IMR-90 (cell line): ENCODE data around the gene PTPN4. TPM values are rescaled to one million over a fixed set of nuclear protein-coding genes. Genes with fewer than 3 reads are reported as not detected.

ENCODE experiments used
- ATAC-seq: fragments of 200-7000 bp; cut with Tn5 transposase; 2 replicates; pipeline ENCODE4 v1.9.1; 2020; ENCODE audit warnings: low read depth, mild to moderate bottlenecking, moderate library complexity
- BruUV-seq: library from RNA; stranded (reverse); fragments of 400-500 nt; replicated peaks from 2 replicates; lab custom pipeline; 2021; lab: Mats Ljungman, UMichigan
- CTCF ChIA-PET: fragments of 300-600 bp; formaldehyde crosslinking; extraction: SDS; loops from one replicate; lab custom pipeline; 2021; ENCODE audit warnings: antibody characterized with exemption; lab: Yijun Ruan, JAX
- POLR2A ChIA-PET: fragments of 300-600 bp; sonication (Branson Sonifier 250); formaldehyde crosslinking; loops from one replicate; lab custom pipeline; 2022; ENCODE audit warnings: antibody characterized with exemption; ENCODE audit not compliant: unreplicated experiment; lab: Charles Lee
- DNase-seq: peaks from one replicate; pipeline ENCODE4 v3.0.0; 2013
- H2AFZ ChIP-seq: replicated peaks from 2 replicates; pipeline ENCODE3; 2013; ENCODE audit warnings: low read length, mild to moderate bottlenecking; ENCODE audit not compliant: poor library complexity
- H2AK5ac ChIP-seq: 2 replicates; pipeline ENCODE4 v1.6.1; 2013; ENCODE audit warnings: low read depth, low read length, inconsistent platforms
- H2AK9ac ChIP-seq: replicated peaks from 2 replicates; pipeline ENCODE3; 2013; ENCODE audit warnings: mild to moderate bottlenecking, low read depth, low read length, moderate library complexity; ENCODE audit not compliant: poor library complexity
- H2BK120ac ChIP-seq: 2 replicates; pipeline ENCODE4 v1.6.1; 2013; ENCODE audit warnings: low read depth, low read length, inconsistent platforms
- H2BK15ac ChIP-seq: 3 replicates; pipeline ENCODE4 v1.6.1; 2013; ENCODE audit warnings: low read depth, low read length, inconsistent platforms
- H2BK20ac ChIP-seq: 2 replicates; pipeline ENCODE4 v1.6.1; 2013; ENCODE audit warnings: low read depth, mild to moderate bottlenecking, inconsistent platforms, low read length, moderate library complexity
- H2BK5ac ChIP-seq: 2 replicates; pipeline ENCODE4 v1.6.1; 2013; ENCODE audit warnings: mild to moderate bottlenecking, low read depth, low read length, inconsistent platforms; ENCODE audit not compliant: poor library complexity, severe bottlenecking
- H3K14ac ChIP-seq: replicated peaks from 2 replicates; pipeline ENCODE4 v1.6.1; 2013; ENCODE audit warnings: low read depth, low read length, inconsistent platforms
- H3K18ac ChIP-seq: 2 replicates; pipeline ENCODE4 v1.6.1; 2013; ENCODE audit warnings: low read depth, low read length, control low read depth
- H3K23ac ChIP-seq: 2 replicates; pipeline ENCODE4 v1.6.1; 2013; ENCODE audit warnings: low read depth, low read length, inconsistent platforms
- H3K27ac ChIP-seq: 2 replicates; pipeline ENCODE4 v1.5.1; 2013; ENCODE audit warnings: mild to moderate bottlenecking, control low read depth, low read length; ENCODE audit not compliant: insufficient read depth
- H3K27me3 ChIP-seq: 2 replicates; pipeline ENCODE4 v1.6.1; 2013; ENCODE audit warnings: low read length; ENCODE audit not compliant: control insufficient read depth, insufficient read depth
- H3K36me3 ChIP-seq: 2 replicates; pipeline ENCODE4 v1.6.1; 2013; ENCODE audit warnings: low read length, mixed read lengths; ENCODE audit not compliant: control insufficient read depth, insufficient read depth
- H3K4ac ChIP-seq: 2 replicates; pipeline ENCODE4 v1.6.1; 2013; ENCODE audit warnings: low read depth, low read length, inconsistent platforms
- H3K4me1 ChIP-seq: 2 replicates; pipeline ENCODE4 v1.6.1; 2013; ENCODE audit warnings: low read length, mixed read lengths; ENCODE audit not compliant: control insufficient read depth, insufficient read depth
- H3K4me2 ChIP-seq: 2 replicates; pipeline ENCODE4 v1.6.1; 2013; ENCODE audit warnings: low read depth, mild to moderate bottlenecking, control low read depth, low read length, moderate library complexity
- H3K4me3 ChIP-seq: 2 replicates; pipeline ENCODE4 v1.5.1; 2013; ENCODE audit warnings: low read depth, mild to moderate bottlenecking, control low read depth, low read length, moderate library complexity; ENCODE audit not compliant: insufficient read depth
- H3K56ac ChIP-seq: 2 replicates; pipeline ENCODE4 v1.6.1; 2013; ENCODE audit warnings: low read length, inconsistent platforms; ENCODE audit not compliant: insufficient read depth; ENCODE audit errors: extremely low read depth
- H3K79me1 ChIP-seq, 2 experiments: 2 replicates each; pipeline ENCODE4 v1.6.1; 2013; ENCODE audit warnings: low read length in 2 of 2, inconsistent platforms in 1 of 2, low read depth in 1 of 2
- H3K9ac ChIP-seq: 2 replicates; pipeline ENCODE4 v1.6.1; 2013; ENCODE audit warnings: low read depth, low read length, control low read depth
- H3K9me1 ChIP-seq: 2 replicates; pipeline ENCODE4 v1.6.1; 2013; ENCODE audit warnings: low read length, inconsistent platforms; ENCODE audit not compliant: insufficient read depth
- H3K9me3 ChIP-seq: 2 replicates; pipeline ENCODE4 v1.6.1; 2013; ENCODE audit warnings: low read length; ENCODE audit not compliant: control insufficient read depth, insufficient read depth
- H4K20me1 ChIP-seq: 2 replicates; pipeline ENCODE4 v1.6.1; 2013; ENCODE audit warnings: low read length, inconsistent platforms; ENCODE audit not compliant: insufficient read depth
- H4K5ac ChIP-seq: 2 replicates; pipeline ENCODE4 v1.6.1; 2013; ENCODE audit warnings: mild to moderate bottlenecking, low read depth, low read length, control low read depth
- H4K8ac ChIP-seq, 2 experiments: 2 replicates each; pipeline ENCODE4 v1.6.1; 2013; ENCODE audit warnings: low read depth in 2 of 2, low read length in 2 of 2, control low read depth in 1 of 2, inconsistent platforms in 1 of 2
- H4K91ac ChIP-seq: 2 replicates; pipeline ENCODE4 v1.6.1; 2013; ENCODE audit warnings: low read depth, low read length, inconsistent platforms; ENCODE audit not compliant: insufficient read depth
- CEBPB ChIP-seq: IDR thresholded peaks from 2 replicates; pipeline ENCODE4 v1.6.1; 2012; ENCODE audit warnings: low read depth, low read length, improper control_type of control experiment
- ELK1 ChIP-seq: fragments of 150-350 bp; IDR thresholded peaks from 2 replicates; pipeline ENCODE4 v1.6.1; 2016; ENCODE audit warnings: low read depth, mild to moderate bottlenecking, low read length, moderate library complexity, borderline replicate concordance
- FOS ChIP-seq: fragments of 150-350 bp; IDR thresholded peaks from 2 replicates; pipeline ENCODE4 v1.6.1; 2016; ENCODE audit warnings: low read depth, low read length
- MAFK ChIP-seq: IDR thresholded peaks from 2 replicates; pipeline ENCODE4 v1.6.1; 2012; ENCODE audit warnings: low read depth, low read length, improper control_type of control experiment
- MAZ ChIP-seq: IDR thresholded peaks from 2 replicates; pipeline ENCODE4 v1.6.1; 2012; ENCODE audit warnings: low read depth, mild to moderate bottlenecking, low read length, improper control_type of control experiment, moderate library complexity, borderline replicate concordance
- NFE2L2 ChIP-seq: fragments of 150-350 bp; IDR thresholded peaks from 2 replicates; pipeline ENCODE4 v1.6.1; 2016; ENCODE audit warnings: low read depth, mild to moderate bottlenecking, low read length
- RAD21 ChIP-seq: IDR thresholded peaks from 2 replicates; pipeline ENCODE4 v1.6.1; 2012; ENCODE audit warnings: low read length, improper control_type of control experiment
- RCOR1 ChIP-seq: IDR thresholded peaks from 2 replicates; pipeline ENCODE4 v1.6.1; 2012; ENCODE audit warnings: mild to moderate bottlenecking, low read length, improper control_type of control experiment; ENCODE audit not compliant: insufficient replicate concordance
- SMC3 ChIP-seq: fragments of 150-350 bp; IDR thresholded peaks from 2 replicates; pipeline ENCODE4 v1.6.1; 2016; ENCODE audit warnings: low read depth, mild to moderate bottlenecking, antibody characterized with exemption, low read length, moderate library complexity
- USF2 ChIP-seq: fragments of 150-350 bp; IDR thresholded peaks from 2 replicates; pipeline ENCODE4 v1.6.1; 2017; ENCODE audit warnings: mild to moderate bottlenecking, antibody characterized with exemption, low read length, low read depth
- WGBS, 2 experiments: methylation state at CpG; one replicate each; pipeline versions ENCODE4 v1.1.5 to v1.1.7; 2013; ENCODE audit warnings: missing lambda C conversion rate in 2 of 2; ENCODE audit not compliant: insufficient read length in 1 of 2; ENCODE audit errors: extremely low coverage in 2 of 2; 5-methylcytosine and 5-hydroxymethylcytosine counted together
- dilution Hi-C: fragments of 300-500 bp; cut with HindIII; formaldehyde crosslinking; loops from one replicate; pipeline ENCODE4 v1.14.3; 2018; ENCODE audit warnings: low sequenced_read_pairs; ENCODE audit not compliant: unreplicated experiment
- in situ Hi-C: fragments of 300-500 bp; cut with MboI; formaldehyde crosslinking; loops from 3 replicates; pipeline ENCODE4 v1.14.3; 2019; ENCODE audit warnings: low sequenced_read_pairs, inconsistent platforms, mixed read lengths
- intact Hi-C: fragments of 100-400 bp; cut with micrococcal nuclease; formaldehyde crosslinking; loops from 2 replicates; pipeline ENCODE4 v1.10.0; 2022
- polyA plus RNA-seq, 3 experiments: library from polyadenylated mRNA; depleted of rRNA; stranded (reverse); fragments of >200 nt; gene quantifications; 2 replicates each; pipeline ENCODE4 v1.2.3, GENCODE V29; 2012; ENCODE audit warnings: low replicate concordance in 1 of 3
- total RNA-seq: library from RNA; depleted of rRNA; stranded (reverse); fragments of >200 nt; gene quantifications from 2 replicates; pipeline ENCODE4 v1.2.3, GENCODE V29; 2012
- TF ChIP-seq, protein P1 (sequence below): conservative IDR thresholded peaks from 2 replicates; pipeline ENCODE4 v1.5.1; 2012; ENCODE audit warnings: mild to moderate bottlenecking, low read depth, low read length, improper control_type of control experiment

PTPN4 gene
- total and polyA plus RNA-seq, 2 of the 4 experiments (the other 2 are of a cell fraction) = 2.9 to 19.2 TPM

GRCh38 chr2:119849838-119850565 is 90.3 kb downstream of the PTPN4 start:
- no peak overlapping the region for H3K4ac ChIP-seq
- no CpG with 5 or more reads among the region's 4 CpGs for WGBS, 2 experiments
- TF ChIP-seq USF2 (no peak), CEBPB (no peak), SMC3 (no peak), RCOR1 (no peak), NFE2L2 (no peak), RAD21 (no peak), FOS (no peak), ELK1 (no peak), MAFK (no peak), MAZ (no peak)
- TF ChIP-seq, protein P1, sequence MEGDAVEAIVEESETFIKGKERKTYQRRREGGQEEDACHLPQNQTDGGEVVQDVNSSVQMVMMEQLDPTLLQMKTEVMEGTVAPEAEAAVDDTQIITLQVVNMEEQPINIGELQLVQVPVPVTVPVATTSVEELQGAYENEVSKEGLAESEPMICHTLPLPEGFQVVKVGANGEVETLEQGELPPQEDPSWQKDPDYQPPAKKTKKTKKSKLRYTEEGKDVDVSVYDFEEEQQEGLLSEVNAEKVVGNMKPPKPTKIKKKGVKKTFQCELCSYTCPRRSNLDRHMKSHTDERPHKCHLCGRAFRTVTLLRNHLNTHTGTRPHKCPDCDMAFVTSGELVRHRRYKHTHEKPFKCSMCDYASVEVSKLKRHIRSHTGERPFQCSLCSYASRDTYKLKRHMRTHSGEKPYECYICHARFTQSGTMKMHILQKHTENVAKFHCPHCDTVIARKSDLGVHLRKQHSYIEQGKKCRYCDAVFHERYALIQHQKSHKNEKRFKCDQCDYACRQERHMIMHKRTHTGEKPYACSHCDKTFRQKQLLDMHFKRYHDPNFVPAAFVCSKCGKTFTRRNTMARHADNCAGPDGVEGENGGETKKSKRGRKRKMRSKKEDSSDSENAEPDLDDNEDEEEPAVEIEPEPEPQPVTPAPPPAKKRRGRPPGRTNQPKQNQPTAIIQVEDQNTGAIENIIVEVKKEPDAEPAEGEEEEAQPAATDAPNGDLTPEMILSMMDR = no peak
- no peak overlapping the region for H2BK20ac ChIP-seq
- H4K20me1 ChIP-seq = no peaks in the 10 kb centered on the region
- H4K91ac ChIP-seq = no peak overlapping the region
- H3K18ac ChIP-seq = no peak overlapping the region
- no peak overlapping the region for H3K27ac ChIP-seq
- no peak overlapping the region for H3K4me2 ChIP-seq
- H3K4me3 ChIP-seq = no peak overlapping the region
- H3K9me1 ChIP-seq = no peaks in the 10 kb centered on the region
- dilution Hi-C loops (no loop called here), in situ Hi-C loops (no loop called here), intact Hi-C loops (no loop called here)
- H3K4me1 ChIP-seq = no peaks in the 10 kb centered on the region
- H3K79me1 ChIP-seq = peaks cover 5 to 7% of the 10 kb centered on the region in 2 experiments; a peak in 2 of 4 replicates
- H3K23ac ChIP-seq = no peak overlapping the region
- no peak overlapping the region for H2AK5ac ChIP-seq
- no peak overlapping the region for H4K5ac ChIP-seq
- no peak overlapping the region for H3K9ac ChIP-seq
- H3K56ac ChIP-seq = no peak overlapping the region
- ChIA-PET CTCF (no interaction called here), POLR2A (no interaction called here)
- peaks cover 9% of the 10 kb centered on the region for H3K9me3 ChIP-seq
- 0 out of 2 replicates have a peak, but pooled peaks have one; percentile 21 for ATAC-seq
- no peak overlapping the region for H2BK5ac ChIP-seq
- H4K8ac ChIP-seq = no peak overlapping the region
- H2AK9ac ChIP-seq = no peak overlapping the region
- no peaks in the 10 kb centered on the region for H3K27me3 ChIP-seq
- peak; percentile 23 for DNase-seq
- no peak overlapping the region for H2AFZ ChIP-seq
- H3K36me3 ChIP-seq = no peaks in the 10 kb centered on the region
- H2BK15ac ChIP-seq = no peak overlapping the region
- H2BK120ac ChIP-seq = no peak overlapping the region
- no TSS peak for BruUV-seq
- H3K14ac ChIP-seq = no peak overlapping the region
